Activated naive CD4-positive, alpha-beta T cell treated with Interleukin-2 at 50 U/mL for 16 hours (primary cell): ENCODE data around the gene LSM8.
"Not testable (repeated sequence)": the region's sequence is repeated elsewhere in the genome, so short reads cannot be mapped to it uniquely, and the experiment has no call there.

ENCODE experiments used
- DNase-seq: peaks from one replicate; pipeline ENCODE4 v3.0.0-alpha.2; 2020

LSM8 gene

DNA sequence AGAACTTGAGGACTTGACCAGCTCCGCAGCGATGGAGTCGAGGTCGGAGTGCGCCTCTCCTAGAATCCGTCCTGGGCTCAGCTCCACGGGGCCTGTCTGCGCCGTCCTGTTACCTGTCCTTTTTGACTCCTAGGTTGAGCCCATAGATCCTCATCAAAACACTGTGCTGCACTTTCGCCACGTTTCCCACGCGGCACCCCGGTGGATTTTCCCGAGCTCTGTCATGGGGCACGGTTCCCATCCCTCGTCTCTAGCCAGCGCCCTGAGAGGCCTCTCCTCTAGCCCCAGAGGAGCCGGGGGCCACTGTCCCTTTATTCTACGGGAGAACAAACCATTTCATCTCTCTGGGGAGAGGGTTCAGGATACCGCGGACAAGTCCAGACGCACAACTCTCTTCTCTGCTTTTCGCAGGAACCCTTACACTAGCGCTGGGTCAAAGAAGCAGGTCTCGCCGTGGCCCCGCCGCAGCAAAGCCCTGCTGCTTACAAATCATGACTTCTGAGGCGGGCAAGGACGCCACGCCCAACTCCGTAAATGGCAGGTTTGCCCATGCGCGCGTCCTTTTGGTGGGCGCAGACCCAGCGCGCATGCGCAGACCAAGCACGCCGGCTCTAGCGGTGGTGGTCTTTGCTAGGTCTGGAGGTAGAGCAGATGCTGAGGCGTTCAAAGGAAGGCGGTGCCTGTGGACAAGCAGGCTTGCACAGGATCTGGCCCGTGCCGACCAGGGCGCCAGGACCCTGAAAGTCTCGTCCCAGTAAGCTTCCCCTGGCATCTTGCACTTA is 30.3 kb downstream of the LSM8 start:
- DNase-seq = peak; percentile 68

DNA sequence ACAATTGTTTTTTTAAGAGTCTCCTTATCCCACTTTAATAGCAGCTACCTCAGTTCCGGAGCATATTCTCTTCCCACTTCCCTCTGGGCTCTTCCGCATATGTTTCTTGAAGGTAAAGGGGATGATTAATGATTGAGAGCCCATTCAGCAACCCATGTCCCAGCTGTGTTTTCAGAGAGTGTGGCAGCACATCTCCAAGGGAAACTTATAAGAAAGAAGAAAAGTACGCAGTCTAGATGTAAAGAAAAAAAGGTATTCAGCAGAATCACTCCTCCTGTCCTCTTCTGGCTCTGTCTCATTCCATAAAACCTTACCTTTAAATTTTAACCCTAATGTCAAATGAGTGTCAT is 30.8 kb downstream of the LSM8 start:
- no peak for DNase-seq

DNA sequence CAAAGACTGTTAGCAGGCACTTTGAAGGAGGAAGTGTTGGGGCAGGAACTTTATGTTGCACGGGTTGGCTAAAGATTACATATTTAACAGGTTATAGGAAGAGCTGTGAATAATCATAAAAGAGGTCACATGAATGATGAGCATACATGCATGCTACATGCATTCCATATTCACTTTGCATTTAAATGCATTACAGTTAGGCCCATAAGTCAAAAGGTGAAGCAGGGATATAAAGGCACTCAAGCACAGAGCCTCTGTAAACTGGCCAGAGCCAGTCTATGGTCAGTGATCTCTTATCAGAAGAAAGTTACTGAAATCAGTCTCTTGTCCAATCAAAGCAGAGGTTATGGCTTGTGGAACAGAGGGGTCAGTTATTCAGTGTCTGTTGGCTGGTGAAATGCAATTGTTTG is 33.3 kb downstream of the LSM8 start:
- no peak for DNase-seq

DNA sequence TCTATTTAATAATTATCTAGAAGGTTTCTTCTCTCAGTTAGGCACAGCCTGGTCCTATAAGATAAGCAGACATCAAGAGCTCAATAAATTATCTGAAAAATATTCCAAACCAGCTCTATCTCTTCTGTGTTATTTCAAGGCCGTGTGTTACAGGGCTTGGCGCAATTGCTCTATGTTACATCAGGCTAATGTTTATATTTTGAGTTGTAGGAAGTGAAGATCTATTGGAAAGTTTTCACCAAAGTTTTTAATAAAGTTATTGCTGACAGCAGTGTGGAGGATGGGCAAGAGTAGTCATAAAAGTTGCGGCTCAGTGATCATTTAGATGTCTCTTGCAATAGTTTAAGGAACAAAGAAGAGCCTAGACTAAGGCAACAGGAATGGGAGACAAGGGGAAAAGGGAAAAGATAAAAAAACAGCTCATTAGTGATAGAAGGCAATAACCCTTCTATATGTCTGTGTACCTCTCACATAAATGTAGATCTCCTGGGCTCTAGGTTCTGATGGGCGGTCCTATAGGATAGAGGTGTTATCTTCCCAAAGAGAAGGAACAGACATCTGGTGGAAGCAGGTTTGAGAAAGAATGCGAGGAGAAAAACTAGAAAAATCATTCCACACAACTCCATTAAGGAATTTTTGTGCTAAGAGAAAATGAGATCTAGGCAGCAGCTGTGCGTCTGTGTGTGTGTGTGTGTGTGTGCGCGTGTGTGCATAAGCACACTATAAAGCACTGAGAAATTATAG is 34.6 kb downstream of the LSM8 start:
- no peak for DNase-seq

DNA sequence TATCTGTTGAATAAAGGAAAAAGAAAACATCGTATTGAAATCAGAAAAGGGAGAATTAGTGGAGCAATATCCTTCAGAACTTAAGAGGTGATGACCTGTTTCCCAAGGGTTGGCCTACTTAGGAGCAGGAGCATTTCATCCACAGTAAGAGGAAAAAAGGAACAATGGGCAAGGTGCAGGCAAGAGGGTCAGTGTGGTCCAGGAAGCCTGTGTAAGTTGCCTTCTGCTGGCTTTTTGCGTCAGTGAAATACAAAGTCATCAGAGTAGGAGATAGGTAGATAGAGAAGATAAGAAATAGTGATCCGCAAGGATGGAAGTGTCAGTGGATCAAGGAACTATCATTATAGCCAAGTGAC is 35.2 kb downstream of the LSM8 start:
- no peak for DNase-seq

DNA sequence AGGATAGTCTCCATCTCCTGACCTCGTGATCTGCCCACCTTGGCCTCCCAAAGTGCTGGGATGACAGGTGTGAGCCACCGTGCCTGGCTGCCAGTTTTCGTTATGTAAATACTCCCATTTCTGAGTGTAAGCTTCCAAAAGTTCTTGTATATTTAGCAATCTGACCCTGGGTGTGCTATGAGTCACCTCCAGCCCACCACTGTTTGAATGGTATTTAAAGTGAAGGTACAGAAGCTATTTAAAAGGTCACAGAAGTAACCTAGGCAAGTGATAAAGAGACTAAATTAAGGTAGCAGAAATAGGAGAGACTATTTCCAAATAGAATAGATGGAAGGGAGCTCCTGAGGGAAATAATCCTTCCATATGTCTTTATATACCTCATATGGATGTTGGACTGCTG is 36.6 kb downstream of the LSM8 start:
- no peak for DNase-seq

DNA sequence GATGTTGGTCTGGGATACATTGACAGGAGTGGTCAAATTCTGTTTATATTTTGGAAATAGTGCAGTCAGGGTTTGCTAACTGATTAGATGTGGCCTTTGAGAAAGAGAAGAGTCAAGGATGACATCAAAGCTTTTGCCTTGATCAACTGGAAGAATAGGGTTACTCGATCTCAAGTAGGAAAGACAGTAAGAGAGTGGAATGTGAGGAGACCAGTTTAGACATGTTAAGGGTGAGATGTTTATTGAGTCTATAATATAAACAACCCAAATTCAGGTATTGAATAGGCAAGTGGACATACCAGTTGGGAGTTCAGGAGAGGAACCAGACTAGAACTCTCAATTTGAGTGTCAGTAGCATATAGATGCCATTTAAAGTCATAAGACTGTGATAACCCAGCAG is 38.6 kb downstream of the LSM8 start:
- DNase-seq = no peak

DNA sequence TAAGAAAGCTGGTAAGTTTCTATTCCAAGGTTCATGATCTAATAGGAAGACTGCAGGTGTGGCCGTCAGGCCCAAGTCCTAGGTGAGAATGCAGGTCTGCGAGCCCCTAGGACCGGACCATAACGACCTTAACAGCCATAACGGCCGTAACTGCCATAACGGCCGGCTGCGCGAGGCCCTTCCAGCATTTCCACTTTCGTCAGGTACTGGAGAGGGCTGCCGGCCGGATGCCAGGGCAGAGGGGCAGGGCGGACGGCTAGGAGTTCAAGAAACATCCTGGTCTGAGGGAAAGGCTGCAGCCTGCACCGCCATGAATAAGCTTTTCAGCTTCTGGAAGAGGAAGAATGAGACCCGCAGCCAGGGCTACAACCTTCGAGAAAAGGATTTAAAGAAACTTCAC is 40.6 kb downstream of the LSM8 start, which contains the start of gene ANKRD7:
TSS of gene ANKRD7 (plus strand) at position 184 of the 400 bp plus-strand sequence. CDS start at position 311, 127 bp downstream.
- DNase-seq = no peak

DNA sequence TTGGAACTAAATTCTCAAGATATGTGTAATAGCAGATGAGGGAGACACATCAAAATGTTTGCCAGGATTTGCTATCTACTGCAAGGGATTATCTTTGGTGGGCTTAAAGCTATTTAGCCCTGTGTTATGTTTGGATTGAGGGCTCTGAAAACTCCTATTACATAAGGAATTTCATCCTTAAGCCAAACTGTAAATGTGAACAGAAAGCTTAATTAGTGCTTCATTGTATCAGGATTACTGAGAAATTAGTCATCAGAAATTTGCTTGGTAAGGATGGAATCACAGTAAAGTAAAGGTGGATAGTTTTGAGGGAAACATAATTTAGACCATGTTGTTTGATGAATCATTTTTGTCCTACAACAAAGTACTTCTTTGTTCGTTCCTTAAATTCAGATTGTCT is 48.9 kb downstream of the LSM8 start:
- no peak for DNase-seq

DNA sequence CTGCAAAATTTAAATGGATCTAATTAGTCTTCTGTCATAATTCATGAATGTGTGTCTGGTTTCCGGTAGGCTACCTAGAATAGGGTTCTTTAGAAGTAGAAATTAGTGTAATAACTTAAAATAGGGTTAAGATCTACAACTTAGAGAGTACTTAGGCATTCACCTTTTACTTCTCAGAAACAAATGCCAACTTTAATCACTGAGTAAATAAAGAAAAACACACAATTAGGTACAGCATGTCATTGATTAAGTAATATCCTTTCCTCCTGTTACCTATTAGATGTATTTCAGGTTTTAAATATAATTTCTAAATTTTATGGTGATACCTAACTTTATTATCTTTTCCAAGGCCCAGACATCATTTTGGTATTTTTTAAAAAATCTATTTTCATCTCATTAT is 49.8 kb downstream of the LSM8 start:
- no peak for DNase-seq

DNA sequence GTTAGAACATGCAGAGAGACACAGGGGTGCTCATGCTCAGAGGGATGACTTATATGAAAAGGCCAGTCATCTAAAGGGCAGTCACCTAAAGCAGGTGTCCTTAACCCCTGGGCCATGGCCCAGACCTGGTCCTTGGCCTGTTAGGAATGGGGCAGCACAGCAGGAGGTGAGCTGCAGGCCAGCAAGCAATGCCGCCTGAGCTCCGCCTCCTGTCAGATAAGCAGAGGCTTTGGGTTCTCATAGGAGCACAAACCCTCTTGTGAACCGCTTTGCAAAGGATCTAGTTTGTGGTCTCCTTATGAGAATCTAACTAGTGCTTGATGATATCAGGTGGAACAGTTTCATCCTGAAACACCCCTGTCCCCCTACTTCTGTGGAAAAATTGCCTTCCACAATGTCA is 55.0 kb downstream of the LSM8 start:
- no peak for DNase-seq

DNA sequence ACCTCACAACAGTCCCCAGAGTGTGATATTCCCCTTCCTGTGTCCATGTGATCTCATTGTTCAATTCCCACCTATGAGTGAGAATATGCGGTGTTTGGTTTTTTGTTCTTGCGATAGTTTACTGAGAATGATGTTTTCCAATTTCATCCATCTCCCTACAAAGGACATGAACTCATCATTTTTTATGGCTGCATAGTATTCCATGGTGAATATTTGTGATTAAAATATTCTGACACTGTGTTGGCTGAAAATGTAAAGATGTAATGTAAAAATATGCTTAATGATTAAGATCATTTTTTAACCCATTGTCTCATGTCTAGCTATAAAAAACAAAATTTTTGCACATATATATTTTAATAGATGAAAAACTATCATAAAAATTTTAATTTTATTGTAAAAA is 56.4 kb downstream of the LSM8 start:
- DNase-seq = not testable (repeated sequence)
